Hepatocyte (in vitro differentiated cells): Measurements from ENCODE around the gene HOXB7. TPM values are rescaled to one million over a fixed set of nuclear protein-coding genes. Genes with fewer than 3 reads are reported as not detected.

Experiments used
- DNase-seq: peaks from one replicate; pipeline ENCODE4 v3.0.0-alpha.2; 2016; ENCODE audit warnings: low spot score
- H2AFZ ChIP-seq: fragments of 200-600 bp; sonication (generic); 2 replicates; pipeline ENCODE4 v1.6.0; 2016; ENCODE audit warnings: antibody characterized with exemption, mild to moderate bottlenecking
- H3K27ac ChIP-seq: fragments of 200-600 bp; sonication (generic); 2 replicates; pipeline ENCODE4 v1.5.1; 2016; ENCODE audit warnings: mild to moderate bottlenecking
- H3K27me3 ChIP-seq: fragments of 200-600 bp; sonication (generic); 2 replicates; pipeline ENCODE4 v1.6.1; 2016
- H3K36me3 ChIP-seq: fragments of 200-600 bp; sonication (generic); replicated peaks from 2 replicates; pipeline ENCODE4 v1.5.1; 2016; ENCODE audit warnings: low read depth; ENCODE audit not compliant: insufficient read depth
- H3K4me1 ChIP-seq: fragments of 200-600 bp; sonication (generic); 2 replicates; pipeline ENCODE4 v1.5.1; 2016; ENCODE audit warnings: mild to moderate bottlenecking, moderate library complexity; ENCODE audit not compliant: insufficient read depth
- H3K4me2 ChIP-seq: fragments of 200-600 bp; sonication (generic); 2 replicates; pipeline ENCODE4 v1.6.0; 2016
- H3K4me3 ChIP-seq: fragments of 200-600 bp; sonication (generic); 2 replicates; pipeline ENCODE4 v1.5.1; 2016; ENCODE audit warnings: mild to moderate bottlenecking
- H3K79me2 ChIP-seq: fragments of 200-600 bp; sonication (generic); 2 replicates; pipeline ENCODE4 v1.6.0; 2017; ENCODE audit warnings: mild to moderate bottlenecking
- H3K9me2 ChIP-seq: fragments of 200-600 bp; sonication (generic); replicated peaks from 2 replicates; pipeline ENCODE4 v1.6.0; 2017; ENCODE audit warnings: mild to moderate bottlenecking; ENCODE audit not compliant: insufficient read depth
- H3K9me3 ChIP-seq: fragments of 200-600 bp; sonication (generic); 2 replicates; pipeline ENCODE4 v1.5.1; 2016; ENCODE audit warnings: low read depth, mild to moderate bottlenecking
- H4K20me1 ChIP-seq: fragments of 200-600 bp; sonication (generic); 2 replicates; pipeline ENCODE4 v1.6.0; 2016; ENCODE audit warnings: mild to moderate bottlenecking; ENCODE audit not compliant: insufficient read depth, poor library complexity, severe bottlenecking
- CTCF ChIP-seq: fragments of 200-600 bp; sonication (generic); IDR thresholded peaks from 2 replicates; pipeline ENCODE4 v1.5.1; 2016; ENCODE audit warnings: antibody characterized with exemption, mild to moderate bottlenecking; ENCODE audit not compliant: poor library complexity
- EZH2 ChIP-seq: fragments of 200-600 bp; sonication (generic); IDR thresholded peaks from 2 replicates; pipeline ENCODE4 v1.6.1; 2016; ENCODE audit warnings: antibody characterized with exemption, mild to moderate bottlenecking, borderline replicate concordance
- EZH2phosphoT487 ChIP-seq: fragments of 200-600 bp; sonication (generic); IDR thresholded peaks from one replicate; pipeline ENCODE4 v1.6.1; 2018; ENCODE audit warnings: antibody characterized with exemption, mild to moderate bottlenecking, low read depth, moderate library complexity; ENCODE audit not compliant: unreplicated experiment, severe bottlenecking
- WGBS: methylation state at CpG from one replicate; pipeline ENCODE4 v1.1.6; 2016; ENCODE audit warnings: low lambda C conversion rate; ENCODE audit errors: missing lambda C conversion rate; 5-methylcytosine and 5-hydroxymethylcytosine counted together
- polyA plus RNA-seq: library from polyadenylated mRNA; unstranded; fragments of >200 nt; fragmentation: Nextera tagmentation; extraction: Ambion mirVana; gene quantifications from 2 replicates; pipeline ENCODE4 v1.2.1, GENCODE V29; 2016
- total RNA-seq: library from RNA; depleted of rRNA; stranded (reverse); fragments of >200 nt; gene quantifications from 2 replicates; pipeline ENCODE4 v1.2.3, GENCODE V29; 2014

The HOXB7 gene
- total and polyA plus RNA-seq, 2 experiments from 2014 or later: 4.1 to 13.7 TPM

GRCh38 chr17:48627623-48628521 lies 17.1 kb upstream of the HOXB7 start:
- DNase-seq: no peak
- H3K4me1 ChIP-seq: peaks cover 20% of the 10 kb centered on the region
- no peak overlapping the region for H3K27ac ChIP-seq
- no peaks in the 10 kb centered on the region for H3K36me3 ChIP-seq
- WGBS: 40% methylated on average over 27 of the region's 27 CpGs
- H3K4me2 ChIP-seq: no peak overlapping the region
- H3K9me3 ChIP-seq: no peaks in the 10 kb centered on the region
- H3K9me2 ChIP-seq: no peaks in the 10 kb centered on the region
- H2AFZ ChIP-seq: no peak overlapping the region
- H3K27me3 ChIP-seq: peaks cover 98% of the 10 kb centered on the region
- TF ChIP-seq EZH2 (peak; percentile 27), EZH2phosphoT487 (no peak)
- no peaks in the 10 kb centered on the region for H3K79me2 ChIP-seq
- H4K20me1 ChIP-seq: no peaks in the 10 kb centered on the region
- H3K4me3 ChIP-seq: no peak overlapping the region

GRCh38 chr17:48627118-48627597 lies 16.3 kb upstream of the HOXB7 start:
- TF ChIP-seq EZH2phosphoT487 (no peak), CTCF (no peak), EZH2 (peak; percentile 26)
- no peaks in the 10 kb centered on the region for H3K79me2 ChIP-seq
- no peaks in the 10 kb centered on the region for H3K9me3 ChIP-seq
- no peaks in the 10 kb centered on the region for H4K20me1 ChIP-seq
- no peak overlapping the region for H3K4me3 ChIP-seq
- no peak for DNase-seq
- H3K9me2 ChIP-seq: no peaks in the 10 kb centered on the region
- no peak overlapping the region for H2AFZ ChIP-seq
- 19% methylated on average over 5 of the region's 5 CpGs for WGBS
- H3K36me3 ChIP-seq: no peaks in the 10 kb centered on the region
- H3K27ac ChIP-seq: peak overlapping the region; percentile 26
- H3K4me2 ChIP-seq: peak overlapping the region; percentile 94
- peaks cover 98% of the 10 kb centered on the region for H3K27me3 ChIP-seq
- H3K4me1 ChIP-seq: peaks cover 20% of the 10 kb centered on the region

GRCh38 chr17:48626245-48627117 lies 15.7 kb upstream of the HOXB7 start, which contains the start of gene HOXB9:
TSS of gene HOXB9 (minus strand) at chr17:48626358. CDS start at chr17:48626269, 89 bp downstream.
- H3K9me2 ChIP-seq: no peaks in the 10 kb centered on the region
- no peaks in the 10 kb centered on the region for H3K9me3 ChIP-seq
- 3% methylated on average over 30 of the region's 50 CpGs for WGBS
- peak; percentile 72 for DNase-seq
- peak within 1 kb of the TSS; percentile 94 for H3K4me2 ChIP-seq
- peak within 1 kb of the TSS; percentile 66 for H2AFZ ChIP-seq
- H3K27me3 ChIP-seq: peaks cover 98% of the 10 kb centered on the region
- peak within 1 kb of the TSS; percentile 29 for H3K4me3 ChIP-seq
- no peaks in the 10 kb centered on the region for H3K79me2 ChIP-seq
- H3K36me3 ChIP-seq: no peaks in the 10 kb centered on the region
- H3K4me1 ChIP-seq: peaks cover 20% of the 10 kb centered on the region
- H4K20me1 ChIP-seq: no peaks in the 10 kb centered on the region
- H3K27ac ChIP-seq: peak within 1 kb of the TSS; percentile 55
- TF ChIP-seq EZH2 (no peak), EZH2phosphoT487 (peak; percentile 28), CTCF (no peak)
